ENCODE measurements around the gene CIBAR2. TPM values are rescaled to one million over a fixed set of nuclear protein-coding genes. Genes with fewer than 3 reads are reported as not detected.

The CIBAR2 gene
- total RNA-seq, 1 experiment from 2014 or later: 0.51 TPM

- in situ Hi-C loops (cut with HindIII; ENCODE audit: low sequenced_read_pairs): no loop called here
- no peak for DNase-seq (ENCODE audit: low spot score)
Measured at GRCh38 chr16:85089525-85089924, 22.7 kb downstream of the CIBAR2 start.

GRCh38 chr16:85088570-85089199, 23.6 kb downstream of the CIBAR2 start:
- no peak for DNase-seq (ENCODE audit: low spot score)
- in situ Hi-C loops (cut with HindIII; ENCODE audit: low sequenced_read_pairs): no loop called here

- peak; percentile 75 for DNase-seq (ENCODE audit: low spot score)
- in situ Hi-C loops (cut with HindIII; ENCODE audit: low sequenced_read_pairs): no loop called here
Measured at GRCh38 chr16:85087899-85088569, 24.2 kb downstream of the CIBAR2 start.

GRCh38 chr16:85086347-85087291, 25.7 kb downstream of the CIBAR2 start:
- in situ Hi-C loops (cut with HindIII; ENCODE audit: low sequenced_read_pairs): no loop called here
- peak; percentile 92 for DNase-seq (ENCODE audit: low spot score)

- in situ Hi-C loops (cut with HindIII; ENCODE audit: low sequenced_read_pairs): no loop called here
- no peak for DNase-seq (ENCODE audit: low spot score)
Measured at GRCh38 chr16:85085721-85086120, 26.6 kb downstream of the CIBAR2 start.

- DNase-seq (ENCODE audit: low spot score): no peak
- in situ Hi-C loops (cut with HindIII; ENCODE audit: low sequenced_read_pairs): no loop called here
Measured at GRCh38 chr16:85084841-85085510, 27.3 kb downstream of the CIBAR2 start.

- no peak for DNase-seq (ENCODE audit: low spot score)
Measured at GRCh38 chr16:85083051-85083639, 29.1 kb downstream of the CIBAR2 start.

GRCh38 chr16:85082173-85083050, 29.9 kb downstream of the CIBAR2 start:
- peak; percentile 79 for DNase-seq (ENCODE audit: low spot score)
- in situ Hi-C loops (cut with HindIII; ENCODE audit: low sequenced_read_pairs): no loop called here

More at GRCh38 chr16:85083051-85083639, 29.1 kb downstream of the CIBAR2 start:
- in situ Hi-C loops (cut with HindIII; ENCODE audit: low sequenced_read_pairs): no loop called here

- no peak for DNase-seq (ENCODE audit: low spot score)
- in situ Hi-C loops (cut with HindIII; ENCODE audit: low sequenced_read_pairs): no loop called here
Measured at GRCh38 chr16:85081765-85082164, 30.5 kb downstream of the CIBAR2 start.

- DNase-seq (ENCODE audit: low spot score): no peak
- in situ Hi-C loops (cut with HindIII; ENCODE audit: low sequenced_read_pairs): no loop called here
Measured at GRCh38 chr16:85081038-85081437, 31.2 kb downstream of the CIBAR2 start.

GRCh38 chr16:85079785-85080570, 32.3 kb downstream of the CIBAR2 start:
- DNase-seq (ENCODE audit: low spot score): no peak
- in situ Hi-C loops (cut with HindIII; ENCODE audit: low sequenced_read_pairs): no loop called here

GRCh38 chr16:85078952-85079351, 33.3 kb downstream of the CIBAR2 start:
- no peak for DNase-seq (ENCODE audit: low spot score)
- in situ Hi-C loops (cut with HindIII; ENCODE audit: low sequenced_read_pairs): no loop called here

- DNase-seq (ENCODE audit: low spot score): no peak
- in situ Hi-C loops (cut with HindIII; ENCODE audit: low sequenced_read_pairs): no loop called here
Measured at GRCh38 chr16:85078226-85078625, 34.0 kb downstream of the CIBAR2 start.

GRCh38 chr16:85077576-85078125, 34.6 kb downstream of the CIBAR2 start:
- no peak for DNase-seq (ENCODE audit: low spot score)
- in situ Hi-C loops (cut with HindIII; ENCODE audit: low sequenced_read_pairs): no loop called here

GRCh38 chr16:85077039-85077438, 35.2 kb downstream of the CIBAR2 start:
- in situ Hi-C loops (cut with HindIII; ENCODE audit: low sequenced_read_pairs): no loop called here
- no peak for DNase-seq (ENCODE audit: low spot score)

GRCh38 chr16:85075236-85075924, 36.9 kb downstream of the CIBAR2 start:
- DNase-seq (ENCODE audit: low spot score): no peak
- in situ Hi-C loops (cut with HindIII; ENCODE audit: low sequenced_read_pairs): no loop called here

Measured in G401 (cell line).